Neural progenitor cell (in vitro differentiated cells): Measurements from ENCODE around the gene FPR1. TPM values are rescaled to one million over a fixed set of nuclear protein-coding genes. Genes with fewer than 3 reads are reported as not detected.

Source experiments
- DNase-seq: peaks from one replicate; pipeline ENCODE4 v3.0.0-alpha.2; 2016; ENCODE audit warnings: low spot score
- H2AFZ ChIP-seq: fragments of 200-600 bp; sonication (generic); replicated peaks from 2 replicates; pipeline ENCODE4 v1.6.1; 2016; ENCODE audit warnings: antibody characterized with exemption
- H3F3A ChIP-seq: fragments of 200-600 bp; sonication (generic); 2 replicates; pipeline ENCODE4 v1.6.1; 2016; ENCODE audit warnings: antibody characterized with exemption, low read depth
- H3K27ac ChIP-seq: fragments of 200-600 bp; sonication (generic); 2 replicates; pipeline ENCODE4 v1.5.1; 2016; ENCODE audit warnings: mild to moderate bottlenecking
- H3K27me3 ChIP-seq: fragments of 200-600 bp; sonication (generic); 2 replicates; pipeline ENCODE4 v1.6.1; 2016; ENCODE audit warnings: mild to moderate bottlenecking, moderate library complexity
- H3K36me3 ChIP-seq: fragments of 200-600 bp; sonication (generic); 2 replicates; pipeline ENCODE4 v1.5.1; 2016
- H3K4me1 ChIP-seq: fragments of 200-600 bp; sonication (generic); 2 replicates; pipeline ENCODE4 v1.6.1; 2016; ENCODE audit warnings: mixed run types
- H3K4me2 ChIP-seq: fragments of 200-600 bp; sonication (generic); 2 replicates; pipeline ENCODE4 v1.6.1; 2016
- H3K4me3 ChIP-seq: fragments of 200-600 bp; sonication (generic); 2 replicates; pipeline ENCODE4 v1.5.1; 2016
- H3K79me2 ChIP-seq: fragments of 200-600 bp; sonication (generic); 2 replicates; pipeline ENCODE4 v1.6.1; 2016; ENCODE audit warnings: low read depth
- H3K9ac ChIP-seq: fragments of 200-600 bp; sonication (generic); 2 replicates; pipeline ENCODE4 v1.6.1; 2016
- H3K9me3 ChIP-seq: fragments of 200-600 bp; sonication (generic); 2 replicates; pipeline ENCODE4 v1.5.1; 2016; ENCODE audit warnings: low read depth
- H4K20me1 ChIP-seq: fragments of 200-600 bp; sonication (generic); 2 replicates; pipeline ENCODE4 v1.6.1; 2016; ENCODE audit warnings: low read depth
- H3K27ac Mint-ChIP-seq: 3 replicates; pipeline ENCODE4 v1.8.0; 2021; ENCODE audit warnings: mixed read lengths
- H3K27me3 Mint-ChIP-seq: 2 replicates; pipeline ENCODE4 v1.8.0; 2022; ENCODE audit warnings: low read depth, mild to moderate bottlenecking, inconsistent platforms, moderate library complexity, mixed read lengths; ENCODE audit not compliant: insufficient read depth
- H3K36me3 Mint-ChIP-seq: 3 replicates; pipeline ENCODE4 v1.8.0; 2021; ENCODE audit warnings: mixed read lengths
- H3K4me1 Mint-ChIP-seq: 3 replicates; pipeline ENCODE4 v1.8.0; 2021; ENCODE audit warnings: mixed read lengths
- H3K4me3 Mint-ChIP-seq: 3 replicates; pipeline ENCODE4 v1.8.0; 2021; ENCODE audit warnings: mild to moderate bottlenecking, moderate library complexity, mixed read lengths
- H3K9me3 Mint-ChIP-seq: 3 replicates; pipeline ENCODE4 v1.8.0; 2020; ENCODE audit warnings: mixed read lengths
- EZH2 ChIP-seq: fragments of 200-600 bp; sonication (generic); IDR thresholded peaks from 2 replicates; pipeline ENCODE4 v1.6.1; 2017; ENCODE audit warnings: antibody characterized with exemption, mild to moderate bottlenecking, moderate library complexity
- EZH2phosphoT487 ChIP-seq: fragments of 200-600 bp; sonication (generic); IDR thresholded peaks from 2 replicates; pipeline ENCODE4 v1.6.1; 2017; ENCODE audit warnings: antibody characterized with exemption
- total RNA-seq: library from RNA; depleted of rRNA; stranded (reverse); fragments of >200 nt; gene quantifications from 2 replicates; pipeline ENCODE4 v1.2.3, GENCODE V29; 2015; ENCODE audit warnings: low replicate concordance
- TF ChIP-seq, protein P1 (sequence below): fragments of 200-600 bp; sonication (generic); IDR thresholded peaks from 2 replicates; pipeline ENCODE4 v1.5.1; 2017; ENCODE audit warnings: antibody characterized with exemption, mild to moderate bottlenecking

FPR1 gene
- total RNA-seq, 1 donor from 2014 or later: not detected

DNA sequence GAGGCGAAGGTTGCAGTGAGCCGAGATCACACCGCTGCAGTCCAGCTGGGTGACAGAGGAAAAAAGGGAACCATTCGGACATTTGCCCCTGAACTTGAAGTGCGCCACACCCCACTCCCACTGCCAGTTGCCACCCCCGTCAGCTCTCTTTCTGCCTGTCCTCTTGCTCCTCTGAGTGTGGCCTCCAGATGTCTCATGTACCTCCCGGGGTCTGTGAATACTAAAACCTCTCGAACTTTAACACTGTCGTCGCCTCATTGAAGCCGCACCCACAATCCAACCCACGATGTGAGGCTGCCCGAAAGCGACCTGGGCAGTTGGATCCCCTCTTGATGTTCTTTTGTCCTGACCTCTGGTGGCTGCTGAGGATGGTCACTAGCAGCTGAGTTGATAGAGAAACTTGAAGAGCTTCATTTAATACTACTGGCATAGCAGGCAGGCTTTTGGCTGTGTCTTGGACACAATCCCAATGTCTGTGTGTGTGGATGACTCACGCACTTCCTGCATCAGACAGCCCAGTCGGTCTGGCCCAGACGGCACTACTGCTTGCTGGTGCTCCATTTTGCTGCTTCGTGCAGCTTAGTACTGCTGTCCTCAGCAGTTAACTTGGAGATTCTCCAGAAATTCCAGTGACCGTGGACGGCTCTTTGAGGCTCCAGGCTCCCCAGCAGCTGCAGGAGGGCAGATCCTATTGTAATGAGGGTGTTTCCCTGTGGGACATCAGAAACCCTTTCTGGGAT, 47.5 kb upstream of the FPR1 start:
- Histone ChIP-seq H3K27ac (no peak overlapping the region), H3K4me1 (no peaks in the 10 kb centered on the region), H2AFZ (no peak overlapping the region)

DNA sequence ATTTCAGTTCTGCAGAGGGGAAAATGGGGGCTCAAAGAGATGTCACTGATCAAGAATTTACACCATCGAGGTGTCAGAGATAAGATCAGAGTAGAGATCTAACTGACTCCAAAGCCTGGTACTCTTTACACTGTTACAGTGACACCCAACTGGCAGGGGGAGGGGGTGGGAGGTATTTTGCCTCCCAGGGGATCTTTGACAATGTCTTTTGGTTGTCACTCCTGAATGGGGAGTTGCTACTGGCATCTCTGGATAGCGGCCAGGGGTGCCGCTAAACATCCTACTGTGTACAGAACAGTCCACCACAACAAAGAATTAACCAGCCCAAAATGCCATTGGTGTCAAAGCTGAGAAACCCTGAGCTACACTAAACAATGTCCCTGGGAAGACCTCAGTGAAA, 46.4 kb upstream of the FPR1 start:
- no peak overlapping the region for H3K9ac ChIP-seq
- no peak overlapping the region for H2AFZ ChIP-seq
- no peaks in the 10 kb centered on the region for H4K20me1 ChIP-seq
- H3K27me3 Mint-ChIP-seq: peaks cover 7% of the 10 kb centered on the region
- H3K79me2 ChIP-seq: no peaks in the 10 kb centered on the region
- H3K4me3 ChIP-seq: no peak overlapping the region
- H3K27ac ChIP-seq: no peak overlapping the region
- no peaks in the 10 kb centered on the region for H3K36me3 ChIP-seq
- no peak overlapping the region for H3K4me2 ChIP-seq
- H3K4me3 Mint-ChIP-seq: no peak overlapping the region
- no peaks in the 10 kb centered on the region for H3K4me1 Mint-ChIP-seq
- TF ChIP-seq EZH2 (no peak), EZH2phosphoT487 (no peak)
- TF ChIP-seq, protein P1, sequence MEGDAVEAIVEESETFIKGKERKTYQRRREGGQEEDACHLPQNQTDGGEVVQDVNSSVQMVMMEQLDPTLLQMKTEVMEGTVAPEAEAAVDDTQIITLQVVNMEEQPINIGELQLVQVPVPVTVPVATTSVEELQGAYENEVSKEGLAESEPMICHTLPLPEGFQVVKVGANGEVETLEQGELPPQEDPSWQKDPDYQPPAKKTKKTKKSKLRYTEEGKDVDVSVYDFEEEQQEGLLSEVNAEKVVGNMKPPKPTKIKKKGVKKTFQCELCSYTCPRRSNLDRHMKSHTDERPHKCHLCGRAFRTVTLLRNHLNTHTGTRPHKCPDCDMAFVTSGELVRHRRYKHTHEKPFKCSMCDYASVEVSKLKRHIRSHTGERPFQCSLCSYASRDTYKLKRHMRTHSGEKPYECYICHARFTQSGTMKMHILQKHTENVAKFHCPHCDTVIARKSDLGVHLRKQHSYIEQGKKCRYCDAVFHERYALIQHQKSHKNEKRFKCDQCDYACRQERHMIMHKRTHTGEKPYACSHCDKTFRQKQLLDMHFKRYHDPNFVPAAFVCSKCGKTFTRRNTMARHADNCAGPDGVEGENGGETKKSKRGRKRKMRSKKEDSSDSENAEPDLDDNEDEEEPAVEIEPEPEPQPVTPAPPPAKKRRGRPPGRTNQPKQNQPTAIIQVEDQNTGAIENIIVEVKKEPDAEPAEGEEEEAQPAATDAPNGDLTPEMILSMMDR: no peak
- H3F3A ChIP-seq: no peaks in the 10 kb centered on the region
- no peak overlapping the region for H3K27ac Mint-ChIP-seq
- H3K36me3 Mint-ChIP-seq: no peaks in the 10 kb centered on the region
- no peaks in the 10 kb centered on the region for H3K27me3 ChIP-seq
- peaks cover 20% of the 10 kb centered on the region for H3K9me3 Mint-ChIP-seq
- peaks cover 7% of the 10 kb centered on the region for H3K9me3 ChIP-seq
- DNase-seq: no peak
- no peaks in the 10 kb centered on the region for H3K4me1 ChIP-seq

More for the DNA sequence above, 47.5 kb upstream of the FPR1 start:
- Mint-ChIP-seq H3K27ac (no peak overlapping the region), H3K36me3 (no peaks in the 10 kb centered on the region), H3K27me3 (peaks cover 7% of the 10 kb centered on the region), H3K4me1 (no peaks in the 10 kb centered on the region), H3K9me3 (peaks cover 17% of the 10 kb centered on the region), H3K4me3 (no peak overlapping the region)
- TF ChIP-seq, protein P1: no peak
- TF ChIP-seq EZH2phosphoT487 (no peak), EZH2 (no peak)
- Histone ChIP-seq H3K79me2 (no peaks in the 10 kb centered on the region), H3K9ac (no peak overlapping the region), H3K4me2 (no peak overlapping the region), H3K36me3 (no peaks in the 10 kb centered on the region), H4K20me1 (no peaks in the 10 kb centered on the region), H3K27me3 (no peaks in the 10 kb centered on the region), H3K9me3 (peaks cover 7% of the 10 kb centered on the region), H3K4me3 (no peak overlapping the region), H3F3A (no peaks in the 10 kb centered on the region)
- no peak for DNase-seq

DNA sequence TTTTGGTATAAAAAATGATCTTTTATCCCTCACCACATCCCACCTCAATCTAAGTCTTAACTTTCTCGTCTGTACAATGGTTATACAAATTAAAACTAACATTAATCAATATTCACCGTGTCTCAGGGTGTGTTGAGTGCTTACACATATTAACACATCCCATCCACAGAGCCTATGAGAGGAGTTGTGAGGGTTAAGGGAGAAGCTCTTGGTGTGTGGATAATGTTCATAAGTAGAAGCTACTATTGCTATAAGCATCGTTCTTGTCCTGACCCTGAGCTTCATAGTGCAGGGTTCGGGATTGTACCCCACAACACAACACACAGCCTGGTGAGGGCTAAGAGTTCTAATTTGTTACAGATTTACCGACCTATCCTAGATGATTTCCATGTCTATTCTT, 45.8 kb upstream of the FPR1 start:
- no peak overlapping the region for H3K9ac ChIP-seq
- TF ChIP-seq, protein P1: no peak
- Mint-ChIP-seq H3K27ac (no peak overlapping the region), H3K4me1 (no peaks in the 10 kb centered on the region), H3K27me3 (peaks cover 7% of the 10 kb centered on the region), H3K4me3 (no peak overlapping the region), H3K36me3 (no peaks in the 10 kb centered on the region), H3K9me3 (peaks cover 23% of the 10 kb centered on the region)
- H3K36me3 ChIP-seq: no peaks in the 10 kb centered on the region
- H2AFZ ChIP-seq: no peak overlapping the region
- no peaks in the 10 kb centered on the region for H4K20me1 ChIP-seq
- no peak overlapping the region for H3K27ac ChIP-seq
- H3K4me2 ChIP-seq: no peak overlapping the region
- peaks cover 4% of the 10 kb centered on the region for H3K9me3 ChIP-seq
- no peaks in the 10 kb centered on the region for H3K79me2 ChIP-seq
- no peaks in the 10 kb centered on the region for H3F3A ChIP-seq
- no peaks in the 10 kb centered on the region for H3K27me3 ChIP-seq
- no peak for DNase-seq
- H3K4me3 ChIP-seq: no peak overlapping the region
- no peaks in the 10 kb centered on the region for H3K4me1 ChIP-seq
